Measurements from ENCODE around the gene HLA-DOA.

HLA-DOA gene

DNA sequence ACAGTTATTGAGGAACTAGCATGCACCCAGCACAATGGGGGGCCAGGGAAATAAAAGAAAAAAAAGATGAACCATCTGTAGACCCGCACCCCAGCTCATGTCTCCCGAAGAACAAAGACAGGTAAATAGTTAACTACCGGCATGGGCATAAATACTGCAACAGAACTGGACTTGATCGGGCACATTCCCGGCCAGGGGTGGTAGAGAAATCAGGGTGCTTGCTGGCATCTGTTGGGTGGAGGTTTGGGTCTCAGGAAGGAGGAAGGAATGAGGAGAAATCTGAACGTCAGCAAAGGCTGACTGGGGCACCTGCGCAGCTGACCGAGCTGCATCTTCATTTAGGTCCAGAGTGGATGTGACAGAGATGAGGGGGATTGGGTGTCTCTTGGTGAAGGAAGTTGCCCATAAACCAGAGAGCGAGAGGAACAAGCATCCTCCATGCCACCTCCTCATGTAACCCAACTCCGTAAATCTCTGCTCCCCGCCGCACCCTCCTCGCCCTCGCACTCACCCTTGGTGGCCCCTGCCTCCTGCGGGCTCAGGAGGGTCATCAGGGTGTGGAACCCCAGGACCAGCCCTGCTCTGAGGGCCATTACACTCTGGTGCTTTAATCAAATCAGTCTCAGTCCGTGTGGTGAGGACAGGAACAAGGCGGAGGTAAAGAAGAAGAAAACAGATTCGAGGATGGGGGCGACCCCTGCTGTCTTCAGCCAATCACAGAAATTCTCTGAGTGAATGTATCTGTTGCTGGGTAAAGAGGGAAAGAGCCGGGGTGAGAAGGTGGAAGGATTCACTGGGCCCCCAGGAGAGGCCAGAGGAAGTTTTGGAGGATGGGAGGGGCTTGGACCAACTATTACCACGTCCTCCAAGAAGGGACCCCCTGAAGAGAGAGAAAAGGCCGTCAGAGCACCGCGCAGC is at the start of gene HLA-DOA:
TSS of gene HLA-DOA (minus strand) at position 648 of the 918 bp plus-strand sequence.
- DNase-seq (ENCODE audit: low read depth in 2 of 2), result no peak

GRCh38 chr6:33057222-33058150 is 48.1 kb upstream of the HLA-DOA start:
- DNase-seq (ENCODE audit: low read depth in 2 of 2), result no peak

DNA sequence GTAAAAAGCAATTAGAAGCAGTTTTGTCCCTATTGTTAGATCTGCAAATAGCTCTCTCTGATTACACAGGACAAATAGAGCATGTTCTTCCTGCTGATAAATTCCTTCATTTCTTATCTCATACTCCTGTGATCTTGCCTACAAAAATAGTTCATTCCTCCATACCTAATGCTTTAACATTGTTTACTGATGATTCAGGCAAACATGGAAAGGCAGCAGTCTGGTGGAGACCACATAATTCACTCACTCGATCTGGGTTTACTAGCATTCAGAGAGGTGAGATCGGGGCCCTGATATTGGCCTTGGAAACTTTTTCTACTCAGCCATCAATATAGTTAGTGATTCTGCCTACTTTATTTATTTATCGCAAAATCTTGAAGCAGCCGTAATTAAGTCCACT is 43.8 kb upstream of the HLA-DOA start:
- no peak for DNase-seq (ENCODE audit: low read depth in 2 of 2)

GRCh38 chr6:33052627-33053026 is 43.2 kb upstream of the HLA-DOA start:
- no peak for DNase-seq (ENCODE audit: low read depth in 2 of 2)

DNA sequence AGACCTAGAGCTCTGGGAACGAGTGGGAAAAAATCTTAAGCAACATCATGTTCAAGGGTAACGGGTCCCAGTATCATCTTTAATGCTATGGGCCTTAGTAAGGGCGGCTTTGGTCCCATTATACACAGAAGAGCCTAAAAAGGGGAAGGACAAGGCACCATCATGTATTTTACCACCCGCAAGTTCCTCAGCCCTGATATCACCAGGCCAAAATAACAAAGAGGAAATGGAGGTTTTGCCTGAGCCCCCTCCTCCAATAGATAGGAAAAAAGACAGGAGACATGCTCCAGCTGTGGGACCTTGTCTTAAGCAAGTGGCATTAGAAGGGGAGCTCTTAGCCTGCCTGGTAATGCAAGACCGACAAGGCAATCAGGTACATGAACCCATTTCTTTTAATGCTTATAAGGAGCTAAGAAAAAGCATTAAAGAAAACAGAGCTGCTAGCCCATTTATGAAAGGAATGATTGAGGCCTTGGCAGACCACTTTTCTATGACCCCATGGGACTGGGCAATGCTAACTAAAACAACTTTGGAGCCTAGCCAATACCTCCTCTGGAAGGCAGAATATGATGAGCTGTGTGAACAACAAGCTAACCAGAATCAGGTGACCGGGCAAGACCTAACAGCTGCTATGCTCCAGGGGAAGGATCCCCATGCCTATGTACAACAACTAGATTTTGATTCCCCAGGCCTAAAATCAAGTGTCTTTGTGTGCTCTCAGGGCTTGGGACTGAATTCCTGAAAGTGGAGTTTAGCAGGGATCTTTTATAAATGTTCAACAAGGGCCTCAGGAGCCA is 40.8 kb upstream of the HLA-DOA start:
- no peak for DNase-seq (ENCODE audit: low read depth in 2 of 2)

DNA sequence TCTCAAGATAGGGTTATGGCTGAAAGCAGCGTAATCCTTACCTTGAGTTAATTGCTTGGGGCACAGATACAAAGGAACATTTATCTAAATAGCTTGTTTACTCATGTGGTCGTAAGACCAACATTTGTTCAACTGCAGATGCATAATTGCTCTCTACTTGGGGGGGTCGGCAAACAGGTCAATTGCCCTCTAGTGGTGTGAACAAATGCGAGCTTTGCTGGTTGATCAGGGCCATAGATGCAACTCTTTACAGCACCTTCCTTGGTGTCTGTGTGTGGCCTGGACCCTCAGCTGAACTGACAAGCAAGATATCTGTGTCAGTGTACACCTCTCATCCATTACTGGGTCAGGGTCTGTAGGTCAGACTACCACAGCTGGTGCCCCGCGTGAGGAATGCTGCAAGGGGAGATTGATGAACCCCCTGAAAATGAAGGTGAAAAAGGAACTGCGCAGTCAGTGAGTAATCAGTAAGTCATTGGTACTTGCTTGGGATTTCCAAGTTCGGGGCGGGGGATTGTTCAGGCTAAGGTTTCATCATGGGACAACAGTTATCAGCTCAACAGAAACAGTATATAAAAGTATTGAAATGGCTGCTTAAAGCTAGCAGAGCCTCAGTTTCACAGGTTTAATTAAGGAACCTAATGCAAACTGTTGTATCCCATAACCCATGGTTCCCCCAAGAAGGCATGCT is 40.1 kb upstream of the HLA-DOA start:
- DNase-seq (ENCODE audit: low read depth in 2 of 2), result no peak

GRCh38 chr6:33040157-33040556 is 30.8 kb upstream of the HLA-DOA start:
- no peak for DNase-seq (ENCODE audit: low read depth in 2 of 2)

GRCh38 chr6:33036535-33036934 is 27.1 kb upstream of the HLA-DOA start:
- DNase-seq (ENCODE audit: low read depth in 2 of 2), result no peak

- DNase-seq (ENCODE audit: low read depth in 2 of 2), result no peak
Measured at GRCh38 chr6:33034554-33034953, 25.2 kb upstream of the HLA-DOA start.

DNA sequence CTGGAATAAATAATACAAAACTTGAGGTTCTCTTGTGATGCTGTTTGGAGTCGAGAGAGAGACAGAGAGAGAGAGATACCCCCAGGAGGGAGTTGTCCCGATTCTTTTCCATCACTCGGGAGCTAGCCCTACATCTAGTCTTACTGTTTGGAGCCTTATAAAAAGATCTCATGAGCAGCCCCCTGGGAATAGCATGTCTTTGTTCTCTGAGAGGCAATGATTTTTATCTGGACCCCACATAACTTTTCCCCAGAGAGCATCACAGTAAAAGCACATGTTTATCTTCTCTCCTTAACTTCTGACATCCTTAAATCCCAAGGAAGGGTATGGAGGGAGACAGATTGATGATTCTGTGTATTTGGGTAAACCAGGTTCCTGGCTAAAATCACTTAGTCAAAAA is 20.9 kb upstream of the HLA-DOA start:
- DNase-seq (ENCODE audit: low read depth in 2 of 2), result no peak

GRCh38 chr6:33029328-33030184 is 20.2 kb upstream of the HLA-DOA start:
- no peak for DNase-seq (ENCODE audit: low read depth in 2 of 2)

DNA sequence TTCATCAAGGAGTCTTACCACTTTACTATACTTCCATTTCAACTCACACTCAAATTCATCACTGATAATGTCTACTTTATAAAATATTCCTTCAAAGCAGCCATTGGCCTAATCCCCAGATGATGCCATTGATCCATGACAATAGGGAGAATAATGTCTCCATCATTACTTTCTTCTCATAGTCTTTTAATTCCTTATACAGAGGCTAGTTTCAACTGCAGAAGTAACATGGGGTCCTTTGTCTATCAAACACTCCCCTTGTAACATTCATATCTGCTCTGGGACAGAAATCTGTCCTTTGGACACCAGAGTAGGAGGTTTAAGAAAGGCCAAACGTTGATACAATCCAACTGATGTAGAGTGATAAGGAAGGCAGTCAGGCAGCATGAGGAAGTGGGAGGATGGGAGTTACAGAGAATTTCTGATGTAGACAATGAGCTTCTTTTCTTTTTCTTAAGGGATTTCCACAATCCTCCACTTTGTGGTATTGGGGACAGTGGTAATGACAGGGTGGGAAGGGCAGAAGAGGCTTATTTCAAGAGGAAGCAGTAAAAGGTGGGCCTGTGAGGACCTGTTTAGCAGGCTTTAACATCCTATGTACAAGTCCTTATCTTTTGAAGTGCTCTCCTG is 18.9 kb upstream of the HLA-DOA start:
- no peak for DNase-seq (ENCODE audit: low read depth in 2 of 2)

GRCh38 chr6:33024521-33024920 is 15.1 kb upstream of the HLA-DOA start:
- no peak for DNase-seq (ENCODE audit: low read depth in 2 of 2)

- DNase-seq (ENCODE audit: low read depth in 2 of 2), result no peak
Measured at GRCh38 chr6:33023536-33023935, 14.1 kb upstream of the HLA-DOA start.

DNA sequence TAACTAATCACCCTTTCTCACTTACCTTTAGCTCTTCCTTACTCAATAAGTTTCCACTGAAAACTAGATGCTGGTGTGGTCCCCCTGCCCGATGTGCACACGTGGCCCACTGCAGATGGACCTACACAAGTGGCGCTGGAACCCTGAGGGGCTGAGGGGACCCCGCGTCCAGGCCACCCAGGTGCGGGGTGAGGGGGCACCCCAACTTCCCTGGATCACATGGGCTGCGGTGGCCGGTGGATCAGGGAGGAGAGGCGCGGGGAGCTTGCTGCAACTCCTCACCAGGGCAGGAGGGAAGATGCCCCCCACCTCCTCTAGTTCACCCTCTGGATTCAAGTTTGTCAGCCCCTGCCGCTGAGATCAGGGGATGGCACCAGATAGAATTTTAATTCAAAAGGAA is 12.5 kb upstream of the HLA-DOA start:
- no peak for DNase-seq (ENCODE audit: low read depth in 2 of 2)

DNA sequence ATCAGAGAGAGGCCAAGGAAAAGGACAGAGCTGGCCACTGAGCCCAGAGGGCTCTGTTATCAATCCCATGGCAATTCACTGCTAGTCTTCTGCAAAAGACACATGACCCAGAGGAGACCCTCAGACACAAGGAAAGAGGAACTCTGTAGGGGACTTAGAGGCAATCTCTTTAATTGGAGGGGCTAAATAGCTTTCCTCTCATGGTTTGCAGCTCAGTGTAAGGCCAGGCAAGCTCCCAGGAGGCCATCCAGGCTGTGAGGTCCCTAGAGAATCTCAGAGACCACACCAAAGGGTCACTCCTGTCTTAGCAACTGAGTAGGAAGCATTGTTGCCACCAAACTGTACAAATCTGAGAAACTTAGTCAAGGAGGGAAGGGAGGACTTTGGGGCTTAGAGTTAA is 10.0 kb upstream of the HLA-DOA start:
- DNase-seq (ENCODE audit: low read depth in 2 of 2), result no peak

DNA sequence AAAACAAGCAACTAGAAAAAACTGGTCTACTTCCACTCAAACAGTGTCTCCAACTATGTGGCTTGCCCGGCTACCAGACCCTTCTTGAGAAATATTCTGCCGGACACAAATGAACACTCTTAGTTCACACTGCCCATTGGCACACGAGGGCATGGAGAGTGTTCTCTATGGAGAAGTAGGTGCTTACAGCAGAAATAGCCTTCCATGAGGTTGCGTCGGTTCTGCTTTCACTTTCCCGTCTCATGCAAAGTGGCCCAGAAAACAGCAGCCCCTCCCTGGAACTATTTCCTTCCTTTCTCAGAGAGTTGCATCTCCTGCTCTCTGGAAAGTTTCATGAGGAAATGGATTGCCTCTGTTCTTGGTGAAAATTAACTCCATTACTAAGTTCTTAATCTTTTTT is 9.5 kb upstream of the HLA-DOA start:
- no peak for DNase-seq (ENCODE audit: low read depth in 2 of 2)

DNA sequence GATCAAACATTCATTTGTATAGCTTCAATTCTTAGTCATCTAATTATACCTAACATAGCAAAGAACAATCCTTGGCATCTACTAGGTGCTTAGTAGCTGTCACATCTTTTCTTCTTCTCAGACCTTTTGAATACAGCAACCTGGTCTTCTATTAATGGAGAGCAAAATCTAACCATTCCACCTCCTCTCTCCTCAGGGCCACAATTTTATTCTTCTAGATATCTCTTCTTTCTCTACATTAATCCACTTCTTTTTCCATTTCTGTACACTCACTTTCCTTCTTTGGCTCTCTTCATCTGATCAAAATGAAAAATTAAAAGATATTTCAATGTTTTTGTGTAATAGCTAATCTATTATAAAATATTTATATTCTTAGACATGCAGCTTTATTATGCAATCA is 9.0 kb upstream of the HLA-DOA start:
- no peak for DNase-seq (ENCODE audit: low read depth in 2 of 2)

DNA sequence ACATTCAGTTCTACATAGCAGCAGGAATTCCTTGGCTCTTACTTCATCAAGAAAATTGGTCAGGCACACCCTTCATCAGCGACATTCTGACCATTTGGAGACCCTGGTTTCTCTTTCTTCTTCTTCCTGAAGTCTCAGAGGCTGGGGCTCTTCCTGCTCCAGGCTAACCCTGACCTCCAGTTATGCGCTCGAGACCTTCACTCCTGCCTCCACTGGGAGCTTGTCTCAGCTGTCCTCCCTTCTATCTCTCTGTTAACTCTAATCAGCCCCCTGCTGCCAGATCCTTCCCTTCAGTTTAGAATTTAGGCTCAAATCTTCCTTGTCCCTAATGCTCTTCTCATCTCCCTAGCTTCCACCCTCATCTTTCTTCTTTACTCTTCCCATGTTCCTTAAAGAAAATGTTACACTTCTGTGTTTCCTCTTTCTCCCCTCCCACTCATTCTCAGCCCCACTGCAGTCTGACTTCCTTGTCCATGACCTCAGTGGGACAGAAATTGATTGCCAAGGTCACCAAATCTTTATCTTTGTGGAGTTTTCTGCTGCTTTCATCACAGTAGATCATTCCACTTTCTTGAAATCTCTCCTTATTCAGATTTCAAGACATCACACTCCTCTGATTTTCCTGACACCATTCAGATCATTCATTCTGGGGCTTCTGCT is 8.4 kb upstream of the HLA-DOA start:
- DNase-seq (ENCODE audit: low read depth in 2 of 2), result no peak
